ENCODE data around the gene TBL1X. TPM values are rescaled to one million over a fixed set of nuclear protein-coding genes. Genes with fewer than 3 reads are reported as not detected.

TBL1X gene
- total and polyA plus RNA-seq, 8 donors = 4.7 to 53.1 (median 9.5) TPM

DNA sequence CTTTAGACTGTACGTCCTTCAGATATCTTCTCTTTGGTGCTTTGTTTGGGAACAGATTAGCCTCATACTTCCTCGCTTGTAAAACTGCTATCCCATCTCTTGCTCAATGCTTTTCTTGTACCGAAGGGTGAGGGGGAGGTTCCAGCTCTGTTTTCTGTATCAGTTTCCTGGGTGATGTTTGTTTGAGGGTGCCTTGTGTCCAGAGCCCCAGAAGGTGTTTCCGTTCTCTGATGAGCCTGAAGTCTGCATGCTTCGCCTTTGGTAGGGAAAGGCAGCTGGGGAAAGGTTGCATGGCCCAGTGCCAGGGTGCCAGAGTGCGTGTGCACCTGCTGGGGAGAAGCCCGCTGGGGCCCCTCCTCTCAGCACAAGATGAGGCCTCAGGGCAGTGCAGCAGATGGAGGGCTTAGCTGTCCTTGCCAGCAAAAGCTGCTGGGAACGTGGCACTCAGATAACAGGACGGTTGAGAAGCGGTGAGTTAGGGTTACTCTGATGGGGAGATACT lies 73.7 kb downstream of the TBL1X start:
- TF ChIP-seq EP300 (IDR thresholded peaks at IDR 0.05) (no peak), POLR2AphosphoS5 (IDR thresholded peaks at IDR 0.05) (no peak)
- TF ChIP-seq, protein P1, sequence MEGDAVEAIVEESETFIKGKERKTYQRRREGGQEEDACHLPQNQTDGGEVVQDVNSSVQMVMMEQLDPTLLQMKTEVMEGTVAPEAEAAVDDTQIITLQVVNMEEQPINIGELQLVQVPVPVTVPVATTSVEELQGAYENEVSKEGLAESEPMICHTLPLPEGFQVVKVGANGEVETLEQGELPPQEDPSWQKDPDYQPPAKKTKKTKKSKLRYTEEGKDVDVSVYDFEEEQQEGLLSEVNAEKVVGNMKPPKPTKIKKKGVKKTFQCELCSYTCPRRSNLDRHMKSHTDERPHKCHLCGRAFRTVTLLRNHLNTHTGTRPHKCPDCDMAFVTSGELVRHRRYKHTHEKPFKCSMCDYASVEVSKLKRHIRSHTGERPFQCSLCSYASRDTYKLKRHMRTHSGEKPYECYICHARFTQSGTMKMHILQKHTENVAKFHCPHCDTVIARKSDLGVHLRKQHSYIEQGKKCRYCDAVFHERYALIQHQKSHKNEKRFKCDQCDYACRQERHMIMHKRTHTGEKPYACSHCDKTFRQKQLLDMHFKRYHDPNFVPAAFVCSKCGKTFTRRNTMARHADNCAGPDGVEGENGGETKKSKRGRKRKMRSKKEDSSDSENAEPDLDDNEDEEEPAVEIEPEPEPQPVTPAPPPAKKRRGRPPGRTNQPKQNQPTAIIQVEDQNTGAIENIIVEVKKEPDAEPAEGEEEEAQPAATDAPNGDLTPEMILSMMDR (IDR thresholded peaks at IDR 0.05) = no peak
- H3K4me1 ChIP-seq = peaks cover 0 to 18% (median 6%) of the 10 kb centered on the region in 4 donors
- no peak overlapping the region for H3K27ac ChIP-seq
- H3K36me3 ChIP-seq = no peaks in the 10 kb centered on the region
- H3K9me3 ChIP-seq = no peaks in the 10 kb centered on the region
- no peaks in the 10 kb centered on the region for H3K27me3 ChIP-seq
- DNase-seq = peak in 1 of 2 donors; percentile 62
- 37 to 68% (median 56%) methylated on average over 7 to 10 of the region's 10 CpGs for WGBS, 5 donors
- H3K4me3 ChIP-seq = no peak overlapping the region
- intact Hi-C loops (cut with DNase I; ENCODE audit: low total_unique reads) = no loop called here

GRCh38 chrX:9539605-9540387 lies 74.9 kb downstream of the TBL1X start:
- DNase-seq = peak in 1 of 2 donors; percentile 30

GRCh38 chrX:9542106-9542760 lies 77.4 kb downstream of the TBL1X start:
- Histone ChIP-seq H3K9me3 (no peaks in the 10 kb centered on the region), H3K4me3 (no peak overlapping the region), H3K27me3 (no peaks in the 10 kb centered on the region), H3K27ac (no peak overlapping the region), H3K4me1 (peaks cover 0 to 9% (median 4%) of the 10 kb centered on the region in 4 donors), H3K36me3 (no peaks in the 10 kb centered on the region)
- DNase-seq = no peak
- WGBS, 5 donors = 84 to 87% (median 86%) methylated on average over 12 to 13 of the region's 13 CpGs
- intact Hi-C loops (cut with DNase I; ENCODE audit: low total_unique reads) = no loop called here
- TF ChIP-seq EP300 (IDR thresholded peaks at IDR 0.05) (no peak), POLR2A (IDR thresholded peaks at IDR 0.05) (no peak), POLR2AphosphoS5 (IDR thresholded peaks at IDR 0.05) (no peak)
- TF ChIP-seq, protein P1 (IDR thresholded peaks at IDR 0.05) = no peak

More at GRCh38 chrX:9539605-9540387, 74.9 kb downstream of the TBL1X start:
- Histone ChIP-seq H3K9me3 (no peaks in the 10 kb centered on the region), H3K4me1 (peaks cover 0 to 15% (median 6%) of the 10 kb centered on the region in 4 donors), H3K27me3 (no peaks in the 10 kb centered on the region), H3K4me3 (no peak overlapping the region), H3K27ac (no peak overlapping the region), H3K36me3 (no peaks in the 10 kb centered on the region)
- intact Hi-C loops (cut with DNase I; ENCODE audit: low total_unique reads) = no loop called here
- 61 to 71% (median 66%) methylated on average over 5 of the region's 5 CpGs for WGBS, 5 donors
- TF ChIP-seq, protein P1 (IDR thresholded peaks at IDR 0.05) = no peak
- TF ChIP-seq POLR2AphosphoS5 (IDR thresholded peaks at IDR 0.05) (no peak), EP300 (IDR thresholded peaks at IDR 0.05) (no peak), POLR2A (IDR thresholded peaks at IDR 0.05) (no peak)

GRCh38 chrX:9542761-9543111 lies 77.9 kb downstream of the TBL1X start:
- TF ChIP-seq, protein P1 (IDR thresholded peaks at IDR 0.05) = no peak
- TF ChIP-seq POLR2AphosphoS5 (IDR thresholded peaks at IDR 0.05) (no peak), EP300 (IDR thresholded peaks at IDR 0.05) (no peak), POLR2A (IDR thresholded peaks at IDR 0.05) (no peak)
- Histone ChIP-seq H3K27ac (no peak overlapping the region), H3K9me3 (no peaks in the 10 kb centered on the region), H3K27me3 (no peaks in the 10 kb centered on the region), H3K4me3 (no peak overlapping the region), H3K36me3 (no peaks in the 10 kb centered on the region), H3K4me1 (peaks cover 0 to 9% (median 4%) of the 10 kb centered on the region in 4 donors)
- intact Hi-C loops (cut with DNase I; ENCODE audit: low total_unique reads) = no loop called here
- WGBS, 5 donors = 74 to 88% (median 81%) methylated on average over 11 to 12 of the region's 12 CpGs
- DNase-seq = no peak

All from stomach (tissue), 9 donors.